COLO668 (cell line): ENCODE measurements around the gene ANKRD11.
"Not testable (repeated sequence)": the region's sequence is repeated elsewhere in the genome, so short reads cannot be mapped to it uniquely, and the experiment has no call there.

ENCODE experiments used
- DNase-seq: peaks from one replicate; lab custom pipeline; 2025; ENCODE audit not compliant: unreplicated experiment; lab: John Stamatoyannopoulos, UW

ANKRD11 gene

GRCh38 chr16:89369266-89369895 is 121.0 kb downstream of the ANKRD11 start:
- no peak for DNase-seq

- DNase-seq, result no peak
These were observed 121.6 kb downstream of the ANKRD11 start for GRCh38 chr16:89368604-89369249.

- no peak for DNase-seq
These were observed 122.8 kb downstream of the ANKRD11 start for GRCh38 chr16:89367538-89367915.

GRCh38 chr16:89366561-89367537 is 123.5 kb downstream of the ANKRD11 start:
- no peak for DNase-seq

- DNase-seq, result no peak
These were observed 124.4 kb downstream of the ANKRD11 start for GRCh38 chr16:89365996-89366395.

GRCh38 chr16:89365044-89365467 is 125.3 kb downstream of the ANKRD11 start:
- DNase-seq, result no peak

- DNase-seq, result no peak
These were observed 125.8 kb downstream of the ANKRD11 start for GRCh38 chr16:89364606-89365005.

- peak; percentile 36 for DNase-seq
These were observed 126.6 kb downstream of the ANKRD11 start for GRCh38 chr16:89363621-89364393.

- DNase-seq, result not testable (repeated sequence)
These were observed 127.7 kb downstream of the ANKRD11 start for GRCh38 chr16:89362540-89363223.

- no peak for DNase-seq
These were observed 128.4 kb downstream of the ANKRD11 start for GRCh38 chr16:89361751-89362539.

GRCh38 chr16:89360760-89361435 is 129.5 kb downstream of the ANKRD11 start:
- no peak for DNase-seq

GRCh38 chr16:89359264-89360147 is 130.9 kb downstream of the ANKRD11 start:
- DNase-seq, result no peak

GRCh38 chr16:89358030-89359005 is 132.0 kb downstream of the ANKRD11 start:
- DNase-seq, result no peak

GRCh38 chr16:89357055-89357816 is 133.1 kb downstream of the ANKRD11 start:
- peak; percentile 17 for DNase-seq

- no peak for DNase-seq
These were observed 134.7 kb downstream of the ANKRD11 start for GRCh38 chr16:89355686-89356085.

- no peak for DNase-seq
These were observed 135.4 kb downstream of the ANKRD11 start for GRCh38 chr16:89355007-89355406.
